GM12878 (cell line): ENCODE data around the gene INTS2. TPM values are rescaled to one million over a fixed set of nuclear protein-coding genes. Genes with fewer than 3 reads are reported as not detected.

Source experiments
- ATAC-seq: fragments of 200-7000 bp; cut with Tn5 transposase; 3 replicates; pipeline ENCODE4 v1.9.1; 2020; ENCODE audit warnings: mild to moderate bottlenecking, moderate library complexity
- BruUV-seq: library from RNA; stranded (reverse); fragments of 400-500 nt; replicated peaks from 2 replicates; lab custom pipeline; 2021; lab: Mats Ljungman, UMichigan
- CTCF ChIA-PET: fragments of 300-600 bp; sonication (Branson Sonifier 250); formaldehyde crosslinking; extraction: SDS; loops from one replicate; lab custom pipeline; 2021; ENCODE audit warnings: inconsistent platforms; lab: Yijun Ruan, JAX
- POLR2A ChIA-PET: fragments of 350-600 bp; formaldehyde crosslinking; extraction: SDS; loops from one replicate; lab custom pipeline; 2021; ENCODE audit warnings: inconsistent platforms; lab: Charles Lee
- RAD21 ChIA-PET: fragments of 300-600 bp; sonication (Branson Sonifier 250); formaldehyde crosslinking; loops from one replicate; lab custom pipeline; 2023; ENCODE audit warnings: antibody characterized with exemption; ENCODE audit not compliant: unreplicated experiment; lab: Charles Lee
- SMC1A ChIA-PET: fragments of 300-600 bp; sonication (Branson Sonifier 250); formaldehyde crosslinking; loops from one replicate; lab custom pipeline; 2023; ENCODE audit not compliant: unreplicated experiment, uncharacterized antibody; lab: Charles Lee
- DNase-seq: peaks from one replicate; pipeline ENCODE4 v3.0.0-alpha.2; 2011; ENCODE audit warnings: low read depth, low spot score
- FAIRE-seq: peaks from 3 replicates; lab custom pipeline; 2011; peaks lifted over from hg19 to GRCh38; lab: Jason Lieb, UNC
- H2AFZ ChIP-seq: 2 replicates; pipeline ENCODE4 v1.6.0; 2011; ENCODE audit warnings: low read depth, low read length, control low read depth; ENCODE audit not compliant: control insufficient read depth
- H3K27ac ChIP-seq: 2 replicates; pipeline ENCODE4 v1.5.1; 2011; ENCODE audit warnings: control low read depth; ENCODE audit not compliant: control insufficient read depth, insufficient read depth
- H3K27me3 ChIP-seq, 2 experiments: replicated peaks in 1 of 2; 2 replicates each; pipeline versions ENCODE4 v1.6.0 to v1.6.1; 2011; ENCODE audit warnings: low read length in 1 of 2; ENCODE audit not compliant: control insufficient read depth in 2 of 2, insufficient read depth in 2 of 2
- H3K36me3 ChIP-seq, 2 experiments: 2 replicates each; pipeline ENCODE4 v1.5.1; 2011; ENCODE audit warnings: low read length in 1 of 2; ENCODE audit not compliant: control insufficient read depth in 2 of 2, insufficient read depth in 2 of 2
- H3K4me1 ChIP-seq: 2 replicates; pipeline ENCODE4 v1.6.1; 2011; ENCODE audit warnings: mild to moderate bottlenecking, low read length, moderate library complexity, mixed read lengths; ENCODE audit not compliant: control insufficient read depth, insufficient read depth
- H3K4me2 ChIP-seq: 2 replicates; pipeline ENCODE4 v1.6.0; 2011; ENCODE audit warnings: control low read depth; ENCODE audit not compliant: control insufficient read depth, insufficient read depth
- H3K4me3 ChIP-seq: fragments of 200-600 bp; sonication (generic); 2 replicates; pipeline ENCODE4 v1.5.1; 2016
- H3K79me2 ChIP-seq: 2 replicates; pipeline ENCODE4 v1.6.0; 2011; ENCODE audit warnings: low read length; ENCODE audit not compliant: control insufficient read depth, insufficient read depth
- H3K9ac ChIP-seq: 2 replicates; pipeline ENCODE4 v1.8.0; 2011; ENCODE audit warnings: low read length, control low read depth, mixed read lengths; ENCODE audit not compliant: control insufficient read depth, insufficient read depth
- H3K9me3 ChIP-seq: replicated peaks from 3 replicates; pipeline ENCODE4 v1.5.1; 2011; ENCODE audit warnings: mild to moderate bottlenecking, low read length; ENCODE audit not compliant: control insufficient read depth, insufficient read depth
- H4K20me1 ChIP-seq: 2 replicates; pipeline ENCODE4 v1.6.0; 2011; ENCODE audit not compliant: control insufficient read depth, insufficient read depth
- CHD4 ChIP-seq: fragments of 200-600 bp; sonication (generic); IDR thresholded peaks from 2 replicates; pipeline ENCODE4 v1.6.1; 2016; ENCODE audit warnings: mild to moderate bottlenecking
- CTCF ChIP-seq, 3 experiments: IDR thresholded peaks in 2 of 3; conservative IDR thresholded peaks in 1 of 3; 2 replicates each; pipeline ENCODE4 v1.5.1; 2011; ENCODE audit warnings: low read depth in 3 of 3, low read length in 3 of 3, mild to moderate bottlenecking in 3 of 3, control low read depth in 2 of 3, moderate library complexity in 2 of 3, inconsistent platforms in 1 of 3, mixed read lengths in 1 of 3; ENCODE audit not compliant: control insufficient read depth in 2 of 3, insufficient read depth in 1 of 3; ENCODE audit errors: extremely low read depth in 1 of 3
- ETV6 ChIP-seq, 2 experiments: fragments of 450-650 bp in 1 of 2; IDR thresholded peaks in 1 of 2; conservative IDR thresholded peaks in 1 of 2; 2 replicates each; pipeline ENCODE4 v1.6.1; 2014; ENCODE audit warnings: antibody characterized with exemption in 1 of 2, borderline replicate concordance in 1 of 2, low read depth in 1 of 2, mild to moderate bottlenecking in 1 of 2, moderate library complexity in 1 of 2
- JUNB ChIP-seq: IDR thresholded peaks from 2 replicates; pipeline ENCODE4 v1.6.1; 2016; ENCODE audit warnings: antibody characterized with exemption, mild to moderate bottlenecking
- WGBS: methylation state at CpG from one replicate; pipeline ENCODE4 v1.1.6; 2016; ENCODE audit warnings: low lambda C conversion rate; ENCODE audit not compliant: insufficient replicate concordance, insufficient coverage; ENCODE audit errors: missing lambda C conversion rate; 5-methylcytosine and 5-hydroxymethylcytosine counted together
- in situ Hi-C: fragments of 300-500 bp; cut with MboI; formaldehyde crosslinking; loops from 9 replicates; pipeline ENCODE4 v1.14.3; 2018; ENCODE audit warnings: mixed read lengths
- intact Hi-C: fragments of 100-400 bp; cut with micrococcal nuclease; formaldehyde crosslinking; loops from one replicate; pipeline ENCODE4 v1.14.2; 2022; ENCODE audit not compliant: unreplicated experiment
- polyA plus RNA-seq, 11 experiments: library from polyadenylated mRNA; depleted of rRNA in 4 of 11; unstranded in 6 of 11; stranded (reverse) in 5 of 11; fragments of >200 nt; fragmentation: Nextera tagmentation in 4 of 11; fragmentation: Illumina TruSeq in 1 of 11; extraction: Ambion mirVana in 4 of 11; extraction: Trizol in 1 of 11; gene quantifications; 1 replicate in 1 of 11; 2 replicates in 10 of 11; pipeline versions ENCODE4 v1.2.1 to v1.2.3, GENCODE V29; 2011 to 2016; ENCODE audit warnings: inconsistent platforms in 2 of 11, missing spikeins in 2 of 11, low read depth in 1 of 11
- total RNA-seq, 4 experiments: library from RNA; depleted of rRNA in 3 of 4; stranded (reverse); fragments of >200 nt in 3 of 4; fragmentation: Illumina TruSeq in 1 of 4; extraction: Trizol in 1 of 4; gene quantifications; 2 replicates each; pipeline versions ENCODE4 v1.2.1 to v1.2.3, GENCODE V29; 2013 to 2021

Gene INTS2
- total and polyA plus RNA-seq, 10 of the 15 experiments (the other 5 are each of a cell fraction or from before 2014, with no cell fraction given) = 2.8 to 22.2 (median 11.6) TPM

DNA sequence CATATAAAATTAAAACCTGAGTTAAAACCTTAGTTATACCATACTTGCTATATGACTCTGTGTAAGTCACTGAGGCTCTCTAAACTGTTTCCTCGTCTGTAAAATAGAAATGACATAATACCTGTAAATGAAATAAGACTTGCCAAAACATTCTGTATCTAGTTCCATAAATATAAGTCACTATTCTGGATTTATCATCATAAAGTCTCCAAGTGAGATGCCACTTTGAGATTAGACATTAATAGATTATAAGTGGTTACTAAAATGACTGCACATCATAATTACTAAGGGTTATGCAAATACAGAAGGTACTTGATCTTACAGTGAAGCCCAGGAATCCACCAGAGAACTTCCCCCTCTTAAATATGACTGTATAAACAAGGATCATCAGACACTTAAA, 52.5 kb downstream of the INTS2 start:
- TF ChIP-seq CHD4 (no peak), JUNB (peak; percentile 62), CTCF (IDR thresholded peaks at IDR 0.05 in 2 of 3, conservative IDR thresholded peaks at IDR 0.05 in 1 of 3; ENCODE audit: control insufficient read depth in 2 of 3, extremely low read depth in 1 of 3, insufficient read depth in 1 of 3, low read depth in 3 of 3, low read length in 3 of 3) (no peak), ETV6 (conservative IDR thresholded peaks at IDR 0.05 in 1 of 2, IDR thresholded peaks at IDR 0.05 in 1 of 2; ENCODE audit: borderline replicate concordance in 1 of 2, low read depth in 1 of 2) (peak in 1 of 2 experiments; percentile 88; a peak in 1 of 4 replicates)
- DNase-seq = no peak
- WGBS = 42% methylated on average over 1 of the region's 1 CpG
- Histone ChIP-seq H3K36me3 (peaks cover 3 to 15% of the 10 kb centered on the region in 2 experiments), H3K9me3 (no peaks in the 10 kb centered on the region), H4K20me1 (no peaks in the 10 kb centered on the region), H3K27ac (no peak overlapping the region), H3K9ac (no peak overlapping the region), H3K4me1 (no peaks in the 10 kb centered on the region), H2AFZ (no peak overlapping the region), H3K4me3 (no peak overlapping the region), H3K4me2 (no peak overlapping the region), H3K27me3 (no peaks in the 10 kb centered on the region), H3K79me2 (no peaks in the 10 kb centered on the region)
- ChIA-PET RAD21 (interaction anchor here (2.0 kb wide), 1 partner anchor 234 kb away, joined by 7 read pairs; no protein-coding TSS in a partner anchor), POLR2A (interaction anchor here (0.6 kb wide), 1 partner anchor 236 kb away, joined by 11 read pairs; no protein-coding TSS in a partner anchor), SMC1A (interaction anchor here (0.8 to 1.2 kb wide), 3 partner anchors 15 to 238 kb away, joined by 3 to 7 read pairs (median 3); no protein-coding TSS in a partner anchor), CTCF (interaction anchor here (0.5 to 1.8 kb wide), 3 partner anchors 13 to 234 kb away, joined by 3 to 10 read pairs (median 4); no protein-coding TSS in a partner anchor)
- BruUV-seq = no TSS peak
- intact Hi-C loops = no loop called here
- in situ Hi-C loops = no loop called here
- FAIRE-seq = no peak
- peak; percentile 47 for ATAC-seq
